GM19099 (cell line): ENCODE data around the gene TRIP4.

Source experiments
- POLR2A ChIP-seq: IDR thresholded peaks from 3 replicates; pipeline ENCODE4 v1.6.1; 2011; ENCODE audit warnings: low read depth; ENCODE audit not compliant: insufficient read length; ENCODE audit errors: extremely low read depth

TRIP4 gene

GRCh38 chr15:64500695-64501395, 113.2 kb downstream of the TRIP4 start:
- TF ChIP-seq POLR2A = no peak

DNA sequence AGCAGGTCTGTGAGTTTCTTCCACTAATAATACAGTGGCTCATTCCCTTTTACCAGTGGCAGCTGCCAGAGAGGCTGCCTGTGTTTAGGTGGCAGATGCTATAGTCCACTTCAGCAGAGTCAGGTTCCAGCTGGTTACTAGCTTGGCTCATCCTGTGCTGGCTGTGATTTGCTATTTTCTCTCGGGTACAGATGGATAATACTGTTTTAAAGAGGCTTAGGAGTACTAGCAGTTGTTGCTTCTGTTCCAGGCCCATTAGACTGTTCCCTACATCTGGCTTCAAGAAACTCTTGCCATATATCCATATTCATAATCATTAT, 113.7 kb downstream of the TRIP4 start:
- TF ChIP-seq POLR2A = no peak

GRCh38 chr15:64502151-64502550, 114.5 kb downstream of the TRIP4 start:
- no peak for TF ChIP-seq POLR2A

GRCh38 chr15:64502551-64502950, 114.9 kb downstream of the TRIP4 start:
- TF ChIP-seq POLR2A = no peak

DNA sequence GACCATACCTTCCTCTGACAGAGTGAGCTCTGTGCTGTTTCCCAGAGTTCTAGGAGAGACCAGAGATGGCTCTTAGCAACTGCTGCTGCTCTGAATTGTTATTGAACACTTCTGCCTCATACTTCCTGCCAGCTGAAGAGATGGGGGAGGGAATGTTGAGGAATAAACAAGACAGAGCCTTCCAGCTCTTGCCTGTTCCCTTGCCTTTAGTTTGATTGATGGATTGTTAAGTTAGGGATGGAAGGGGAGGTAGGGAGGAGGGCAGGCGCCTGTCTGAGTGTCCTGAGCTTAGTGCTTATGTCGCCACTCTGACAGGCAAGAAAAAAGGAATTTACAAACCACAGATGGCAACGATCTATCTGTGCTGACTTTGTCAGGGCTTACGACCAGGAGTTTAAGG, 115.6 kb downstream of the TRIP4 start:
- no peak for TF ChIP-seq POLR2A

DNA sequence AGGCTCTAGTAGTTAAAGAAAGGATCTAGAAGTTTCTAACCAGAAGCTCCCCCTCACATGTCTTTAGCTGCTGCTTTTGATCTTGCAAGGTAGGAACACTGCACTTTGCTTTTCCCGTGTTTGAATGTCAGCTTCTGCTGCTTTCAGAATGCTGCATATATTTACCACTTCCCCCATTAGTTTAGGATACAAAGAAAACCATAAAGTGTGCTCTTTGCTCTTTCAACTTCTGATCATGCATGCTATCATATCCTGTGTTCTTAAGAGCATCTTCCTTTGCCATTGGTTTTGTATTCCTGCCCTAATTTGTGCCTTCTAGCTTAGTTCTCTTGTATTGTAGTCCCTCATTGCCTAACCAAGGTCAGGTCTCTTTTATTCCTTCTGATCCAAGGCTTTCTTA, 116.0 kb downstream of the TRIP4 start:
- no peak for TF ChIP-seq POLR2A
